HG03521 (cell line): Measurements from ENCODE around the gene AOPEP.

Experiments
- ATAC-seq: cut with Tn5 transposase; IDR thresholded peaks from one replicate; pipeline ENCODE4 v1.9.1; 2021; ENCODE audit warnings: mild to moderate bottlenecking, moderate library complexity; ENCODE audit not compliant: unreplicated experiment

AOPEP gene

GRCh38 chr9:95102001-95102433 lies 375.5 kb downstream of the AOPEP start:
- no peak for ATAC-seq

- no peak for ATAC-seq
Observed at GRCh38 chr9:95102572-95102971, 376.1 kb downstream of the AOPEP start.

- ATAC-seq, result no peak
Observed at GRCh38 chr9:95103281-95103771, 376.8 kb downstream of the AOPEP start.

- ATAC-seq, result no peak
Observed at GRCh38 chr9:95103871-95104580, 377.5 kb downstream of the AOPEP start.

GRCh38 chr9:95104581-95104960 lies 378.1 kb downstream of the AOPEP start:
- no peak for ATAC-seq

GRCh38 chr9:95104980-95105379 lies 378.5 kb downstream of the AOPEP start:
- ATAC-seq, result no peak

- ATAC-seq, result no peak
Observed at GRCh38 chr9:95105519-95106287, 379.2 kb downstream of the AOPEP start.

- no peak for ATAC-seq
Observed at GRCh38 chr9:95107001-95107749, 380.7 kb downstream of the AOPEP start.

GRCh38 chr9:95107976-95108375 lies 381.5 kb downstream of the AOPEP start:
- no peak for ATAC-seq

- no peak for ATAC-seq
Observed at GRCh38 chr9:95108777-95109176, 382.3 kb downstream of the AOPEP start.

- no peak for ATAC-seq
Observed at GRCh38 chr9:95109456-95109855, 383.0 kb downstream of the AOPEP start.

- no peak for ATAC-seq
Observed at GRCh38 chr9:95110921-95111525, 384.5 kb downstream of the AOPEP start.

GRCh38 chr9:95111716-95112115 lies 385.2 kb downstream of the AOPEP start:
- ATAC-seq, result no peak

- ATAC-seq, result no peak
Observed at GRCh38 chr9:95112436-95113280, 386.2 kb downstream of the AOPEP start.

- no peak for ATAC-seq
Observed at GRCh38 chr9:95115104-95115503, 388.6 kb downstream of the AOPEP start.

- no peak for ATAC-seq
Observed at GRCh38 chr9:95116002-95116807, 389.7 kb downstream of the AOPEP start.

GRCh38 chr9:95116808-95117204 lies 390.3 kb downstream of the AOPEP start:
- ATAC-seq, result no peak

- ATAC-seq, result no peak
Observed at GRCh38 chr9:95118596-95118995, 392.1 kb downstream of the AOPEP start.

GRCh38 chr9:95120781-95121370 lies 394.4 kb downstream of the AOPEP start:
- ATAC-seq, result no peak
